GM19193 (cell line): ENCODE results near the gene PCYT2.
A peak's percentile ranks its signal among the peaks of the same experiment; 100 is the strongest.

Experiments
- POLR2A ChIP-seq: IDR thresholded peaks from 4 replicates; pipeline ENCODE4 v1.6.1; 2011; ENCODE audit not compliant: insufficient read depth, insufficient read length; ENCODE audit errors: extremely low read depth

Gene PCYT2

DNA sequence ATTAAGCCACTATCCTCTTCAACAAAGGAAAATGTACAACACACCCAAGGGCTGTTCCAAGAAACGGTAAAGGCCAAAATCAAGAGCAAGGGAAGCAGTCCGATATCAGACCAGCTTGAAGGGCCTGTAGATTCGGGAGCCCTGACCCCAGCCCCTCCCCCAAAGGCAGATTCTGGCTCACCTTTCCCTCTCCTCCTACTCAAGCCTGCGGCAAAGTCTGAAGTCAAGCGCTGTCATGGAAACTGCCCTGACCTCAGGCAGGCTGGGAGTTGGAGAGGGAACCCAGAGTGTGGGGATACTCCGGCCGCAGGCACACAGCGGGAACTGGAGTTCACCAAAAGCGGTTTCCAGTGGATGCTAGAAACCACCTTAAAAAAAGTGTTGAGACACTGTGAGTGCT, 21.6 kb downstream of the PCYT2 start:
- no peak for TF ChIP-seq POLR2A

DNA sequence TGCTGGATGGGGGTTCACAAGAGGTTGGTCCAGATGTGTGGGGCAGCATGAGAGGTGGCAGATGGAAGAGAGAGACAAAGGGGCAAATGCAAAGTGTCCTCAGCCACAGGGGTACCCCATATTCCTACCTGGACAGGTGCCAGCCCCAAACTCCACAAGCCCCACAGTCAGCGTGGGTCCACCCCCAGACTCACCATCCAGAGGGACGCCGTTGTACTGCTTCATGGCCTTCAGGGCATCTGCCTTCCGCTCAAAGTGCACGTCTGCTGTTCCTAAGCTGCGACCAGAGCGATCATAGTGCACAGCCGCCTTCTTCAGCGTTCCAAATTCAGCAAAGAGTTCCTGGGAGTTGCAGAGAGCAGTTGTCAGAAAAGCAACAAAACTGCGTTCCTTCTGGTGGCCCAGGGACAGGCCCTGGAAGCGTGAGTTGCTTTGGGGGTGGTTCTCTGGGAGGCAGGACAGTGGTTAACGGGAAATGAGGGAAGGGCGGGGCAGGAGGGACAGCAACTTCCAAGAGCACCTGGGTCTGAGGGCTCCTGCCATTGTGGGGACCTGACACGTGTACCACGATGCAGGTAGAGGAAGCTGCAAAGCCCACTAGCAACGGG, 22.1 kb downstream of the PCYT2 start:
- no peak for TF ChIP-seq POLR2A

DNA sequence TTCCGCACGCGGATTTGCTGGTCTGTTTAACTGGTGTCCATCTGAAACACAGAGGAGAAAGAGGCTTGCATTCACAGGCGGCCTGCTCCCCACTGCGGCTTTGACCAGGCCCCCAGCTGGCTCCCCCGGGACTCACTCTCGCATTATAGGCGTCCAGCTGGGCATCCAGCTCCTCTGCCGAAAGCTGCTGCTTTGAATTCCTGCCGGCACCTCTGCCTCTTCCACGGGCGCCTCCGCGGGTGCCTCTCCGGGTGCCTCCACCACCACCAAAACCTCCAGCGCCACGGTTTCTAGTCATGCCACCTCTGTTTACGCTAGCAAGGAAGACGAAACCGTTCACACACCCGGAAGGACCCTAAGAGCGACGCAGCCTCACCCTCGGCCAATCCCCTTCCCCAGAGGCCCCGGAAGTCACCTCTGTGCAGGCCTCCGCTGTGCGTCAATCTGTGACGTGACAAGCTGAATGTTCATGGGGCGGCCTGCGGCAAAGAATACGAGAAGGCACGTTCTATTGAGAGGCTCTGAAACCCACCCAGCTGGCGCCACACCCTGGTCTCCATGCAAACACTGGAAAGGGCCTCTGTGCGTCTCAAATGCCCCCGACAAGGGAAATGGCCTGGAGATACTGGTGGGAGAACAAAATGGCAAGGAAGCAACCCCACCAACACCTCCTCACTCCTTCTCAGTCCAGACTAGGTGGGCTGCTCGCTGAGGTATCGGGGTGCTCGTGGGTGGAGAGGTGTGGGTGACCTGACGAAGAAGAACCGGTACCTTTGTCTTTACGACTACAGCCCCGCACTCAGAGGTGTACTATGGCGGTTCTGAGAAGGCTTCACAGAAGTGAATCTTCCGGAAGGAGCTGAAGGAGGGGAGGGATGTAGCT, 22.9 kb downstream of the PCYT2 start:
- TF ChIP-seq POLR2A = no peak

DNA sequence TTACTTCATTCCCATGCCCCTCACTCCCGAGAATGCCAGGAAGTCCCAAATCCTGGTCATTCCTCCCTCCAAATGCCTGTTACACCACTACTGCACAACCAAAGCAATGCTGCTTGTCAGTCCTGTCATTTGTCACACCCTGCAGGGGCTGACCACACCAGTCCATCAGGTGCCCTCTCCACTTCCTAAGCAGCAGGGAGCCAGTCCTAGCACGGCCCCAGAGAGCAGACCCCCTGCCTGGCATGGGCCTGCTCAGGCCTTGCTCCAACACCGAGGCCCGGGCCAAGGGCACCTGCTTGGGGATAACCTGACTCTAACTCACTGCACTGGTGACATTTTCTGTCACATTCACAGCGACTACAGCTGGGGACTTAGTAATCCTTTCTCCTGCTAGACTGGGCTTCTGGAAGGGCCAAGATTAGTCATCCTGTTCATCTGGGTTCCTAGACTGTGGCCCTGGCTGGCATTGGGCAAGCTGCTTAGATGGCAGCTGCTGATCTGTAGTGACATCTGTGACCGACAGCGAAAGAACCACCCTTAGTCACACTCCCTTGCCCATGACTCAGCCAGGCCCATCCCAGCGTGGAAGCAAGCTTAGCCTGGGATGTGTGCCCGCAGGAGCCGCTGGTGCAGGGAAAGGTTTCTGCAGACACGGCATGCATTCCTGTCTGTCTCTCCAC, 25.2 kb downstream of the PCYT2 start:
- no peak for TF ChIP-seq POLR2A

DNA sequence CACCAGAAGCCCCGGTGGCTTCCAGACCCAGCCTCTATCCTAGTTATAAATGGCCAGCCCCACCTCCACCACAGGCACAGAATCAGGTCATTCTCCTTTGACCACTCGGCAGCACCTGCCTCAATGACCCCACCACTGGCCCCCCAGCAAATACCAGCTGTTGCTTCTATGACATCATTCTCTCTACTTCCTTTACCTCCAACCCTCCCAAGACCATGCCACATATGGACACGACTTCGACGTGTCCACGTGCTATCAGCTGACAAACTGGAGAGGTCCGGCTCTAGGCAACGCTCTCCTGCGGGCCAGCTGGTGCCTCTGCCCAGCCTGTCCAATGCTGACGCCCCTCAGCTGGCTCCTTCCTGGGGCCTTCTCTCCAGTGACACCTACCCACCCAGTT, 25.7 kb downstream of the PCYT2 start:
- TF ChIP-seq POLR2A = no peak

DNA sequence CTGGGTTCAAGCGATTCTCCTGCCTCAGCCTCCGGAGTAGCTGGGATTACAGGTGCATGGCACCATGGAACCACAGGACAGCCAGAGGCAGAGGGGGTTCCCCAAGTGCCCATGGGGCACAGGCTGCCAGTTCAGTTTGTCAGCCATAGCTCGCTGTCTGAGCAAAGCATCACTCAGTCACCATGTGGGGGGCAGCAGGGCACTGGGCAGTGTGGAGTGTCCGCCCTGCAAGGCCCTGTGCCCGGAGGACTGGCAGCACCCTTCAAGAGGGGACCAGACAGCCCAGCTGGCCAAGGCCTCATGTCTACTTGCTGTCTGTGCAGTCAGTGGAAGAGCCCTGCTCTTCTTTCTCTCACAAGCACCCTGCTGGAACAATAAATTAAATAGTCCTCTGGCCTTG, 26.2 kb downstream of the PCYT2 start:
- no peak for TF ChIP-seq POLR2A

DNA sequence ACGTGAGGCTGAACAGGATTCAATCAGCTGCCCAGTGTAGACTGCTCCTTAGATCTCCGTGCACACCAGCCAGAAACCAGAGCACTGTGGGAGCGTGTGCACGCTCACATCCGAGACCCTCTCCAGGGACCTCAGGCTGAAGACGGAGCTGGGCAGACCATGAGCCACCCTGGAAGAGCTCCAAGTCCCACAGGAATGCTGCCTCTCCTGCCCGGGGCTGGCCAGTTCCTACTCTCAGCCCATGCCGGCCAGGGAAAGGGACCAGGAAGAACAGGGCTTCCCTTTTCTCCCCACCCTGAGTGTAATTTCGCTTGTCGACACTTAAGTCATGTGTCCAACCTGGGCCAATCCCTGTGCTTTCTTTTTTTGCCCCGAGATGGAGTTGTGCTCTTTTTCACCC, 26.7 kb downstream of the PCYT2 start:
- no peak for TF ChIP-seq POLR2A

DNA sequence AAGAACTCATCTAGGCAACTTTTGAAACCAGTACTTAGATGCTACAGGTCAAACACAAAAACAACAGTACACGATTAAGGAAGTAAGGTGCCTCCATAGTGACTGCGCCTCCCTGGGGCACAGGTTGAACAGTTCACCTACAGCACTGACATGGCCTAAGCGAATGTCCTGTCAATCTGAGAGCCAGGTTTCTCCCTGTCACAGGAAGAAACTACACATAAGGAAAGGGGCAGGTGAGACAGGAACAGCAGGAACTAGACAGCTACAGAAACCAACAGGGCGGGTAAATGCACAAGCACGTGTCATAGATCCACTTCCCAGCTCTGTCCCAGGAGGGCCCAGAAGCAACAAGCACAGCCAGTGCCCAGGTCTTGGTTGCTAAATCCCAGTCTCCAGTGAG, 32.1 kb downstream of the PCYT2 start:
- no peak for TF ChIP-seq POLR2A

DNA sequence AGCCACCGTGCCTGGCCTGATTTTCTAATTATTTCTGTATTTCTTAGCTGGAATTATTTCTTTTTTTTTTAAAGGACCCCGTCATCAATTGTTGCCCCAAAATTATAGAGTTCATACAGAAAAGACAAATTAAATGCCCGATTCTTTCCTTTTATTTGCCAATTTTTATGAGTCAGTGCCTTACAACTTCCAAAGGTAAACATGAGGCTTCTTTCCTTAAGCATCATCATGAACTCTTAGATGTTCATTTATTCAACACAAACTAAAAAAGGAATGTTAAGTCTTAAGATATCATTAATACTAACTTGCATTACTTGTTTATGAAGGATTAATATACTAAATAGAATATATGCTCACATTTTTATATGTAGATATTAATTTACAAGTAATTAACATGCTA, 32.9 kb downstream of the PCYT2 start:
- no peak for TF ChIP-seq POLR2A

DNA sequence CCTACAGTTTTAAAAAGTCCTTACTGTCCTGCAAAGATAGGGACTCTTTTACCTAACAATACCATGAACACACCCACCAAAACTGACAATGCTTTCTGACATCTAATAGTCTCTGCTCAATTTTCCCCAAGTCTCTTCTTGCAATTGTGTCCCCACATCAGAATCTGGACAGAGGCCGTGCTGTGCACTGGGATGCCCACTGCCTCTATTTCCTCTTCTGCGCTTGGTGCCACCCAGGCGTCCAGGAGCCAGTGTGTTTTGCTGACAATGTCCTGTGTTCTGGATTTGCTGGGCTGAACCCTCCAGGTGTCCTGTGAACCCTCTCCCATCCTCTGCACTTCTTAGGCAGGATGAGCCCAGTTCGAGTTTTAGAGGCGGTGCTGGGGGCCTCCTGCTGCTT, 33.6 kb downstream of the PCYT2 start:
- TF ChIP-seq POLR2A = no peak

DNA sequence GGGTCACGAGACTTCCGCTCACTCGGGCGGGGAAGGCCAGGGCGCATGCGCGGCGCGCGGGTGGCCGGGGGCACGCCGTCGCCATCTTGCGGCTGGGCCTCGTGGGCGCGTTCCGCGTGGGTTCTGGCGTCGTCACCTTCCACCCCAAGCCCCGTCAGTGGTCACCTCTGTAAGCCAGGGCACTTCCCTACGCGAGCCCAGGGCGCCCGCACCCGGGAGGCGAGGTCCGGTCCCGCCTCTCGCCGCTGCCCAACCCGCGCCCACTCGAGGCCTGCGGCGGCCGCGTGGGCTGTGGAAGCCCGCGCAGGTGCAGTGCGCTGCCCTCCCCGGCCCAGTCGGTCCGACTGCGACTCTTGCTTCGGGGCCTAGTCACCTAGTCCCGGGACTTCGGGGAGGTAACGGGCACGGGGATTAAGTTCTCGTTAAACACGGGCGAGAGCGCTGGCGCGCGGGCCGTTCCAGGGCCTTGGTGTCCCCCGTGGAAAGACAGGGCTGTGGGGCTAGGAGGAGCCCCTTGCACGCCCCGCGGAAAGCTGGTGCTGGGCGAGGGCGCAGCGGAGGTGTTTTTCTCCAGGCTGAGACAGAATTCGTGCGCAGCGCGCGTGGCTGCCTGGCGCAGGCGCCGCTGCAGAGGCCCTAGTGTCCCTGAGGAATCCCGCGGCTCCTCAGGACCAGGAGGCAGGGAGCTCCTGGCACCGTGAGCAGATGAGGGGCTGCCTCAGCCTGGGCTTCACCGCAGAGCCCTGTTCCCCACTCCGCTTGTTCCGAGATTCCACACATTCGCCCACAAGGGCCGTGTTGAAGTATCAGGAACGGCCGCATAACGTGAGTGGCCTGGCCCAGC, 39.6 kb downstream of the PCYT2 start:
- peak; percentile 83 for TF ChIP-seq POLR2A

DNA sequence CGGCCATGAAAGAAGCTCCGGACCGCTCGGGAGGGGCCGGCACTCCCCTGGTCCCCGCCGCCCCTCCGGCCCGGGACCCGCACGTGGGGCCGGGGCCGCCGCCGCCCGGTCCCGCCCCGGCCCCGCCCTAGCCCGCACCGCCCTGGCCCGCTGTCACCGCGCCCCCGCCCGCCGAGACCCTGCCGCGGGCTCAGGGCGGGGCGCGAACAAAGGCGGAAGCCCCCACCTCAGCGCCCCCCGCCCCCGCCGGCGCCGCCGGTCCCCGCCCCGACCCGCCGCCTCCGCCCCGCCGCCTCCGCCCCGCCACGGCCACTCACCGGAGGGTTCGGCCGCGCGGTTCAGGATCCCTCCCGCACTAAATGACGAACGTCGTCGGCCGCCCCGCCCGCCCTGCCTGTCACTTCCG, 40.2 kb downstream of the PCYT2 start, which contains the start of gene ARHGDIA:
Gene ARHGDIA (minus strand): TSS at position 357 of the 406 bp plus-strand sequence. CDS start 1,407 bp downstream, outside the sequence.
- TF ChIP-seq POLR2A = no peak

DNA sequence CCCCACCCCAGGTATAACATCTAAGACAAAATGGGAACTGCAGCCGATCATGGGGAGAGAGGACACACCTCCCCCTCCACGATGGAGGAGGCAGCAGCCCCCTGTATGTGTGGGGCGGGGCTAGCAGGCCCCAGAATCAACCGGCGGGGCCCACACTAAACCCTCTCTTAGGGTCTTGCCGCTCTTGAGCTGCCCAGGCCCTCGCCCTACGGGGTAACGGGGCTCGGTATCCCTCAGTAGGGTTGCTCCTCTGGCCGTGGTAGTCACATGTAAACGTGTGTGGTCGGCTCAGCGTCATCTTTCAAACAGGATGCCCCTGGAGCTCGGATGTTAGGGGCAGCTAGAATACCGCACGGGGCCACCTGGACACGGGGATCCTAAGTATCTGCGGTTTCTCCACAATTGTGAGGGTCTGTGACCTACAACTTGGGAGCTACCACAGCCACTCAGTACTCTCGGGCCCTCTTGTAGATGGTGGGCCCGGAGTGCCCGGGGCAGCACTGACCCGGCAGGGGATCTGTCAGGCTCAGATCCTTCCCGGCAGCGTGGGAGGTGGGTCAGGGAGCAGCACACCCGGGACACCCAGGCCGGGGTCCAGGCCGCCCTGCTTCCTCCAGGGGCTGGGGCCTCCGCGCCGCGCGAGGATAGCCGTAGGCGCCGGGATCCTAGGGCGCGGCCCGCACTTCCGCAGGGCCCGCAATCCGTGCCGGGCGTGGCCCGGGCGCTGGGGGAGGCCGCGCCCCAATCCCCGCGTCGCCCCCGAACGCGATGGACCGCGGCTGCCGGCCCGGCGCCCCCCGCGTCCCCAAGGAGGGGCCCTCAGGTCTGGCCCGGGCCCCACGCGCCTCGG, 40.8 kb downstream of the PCYT2 start:
- no peak for TF ChIP-seq POLR2A

DNA sequence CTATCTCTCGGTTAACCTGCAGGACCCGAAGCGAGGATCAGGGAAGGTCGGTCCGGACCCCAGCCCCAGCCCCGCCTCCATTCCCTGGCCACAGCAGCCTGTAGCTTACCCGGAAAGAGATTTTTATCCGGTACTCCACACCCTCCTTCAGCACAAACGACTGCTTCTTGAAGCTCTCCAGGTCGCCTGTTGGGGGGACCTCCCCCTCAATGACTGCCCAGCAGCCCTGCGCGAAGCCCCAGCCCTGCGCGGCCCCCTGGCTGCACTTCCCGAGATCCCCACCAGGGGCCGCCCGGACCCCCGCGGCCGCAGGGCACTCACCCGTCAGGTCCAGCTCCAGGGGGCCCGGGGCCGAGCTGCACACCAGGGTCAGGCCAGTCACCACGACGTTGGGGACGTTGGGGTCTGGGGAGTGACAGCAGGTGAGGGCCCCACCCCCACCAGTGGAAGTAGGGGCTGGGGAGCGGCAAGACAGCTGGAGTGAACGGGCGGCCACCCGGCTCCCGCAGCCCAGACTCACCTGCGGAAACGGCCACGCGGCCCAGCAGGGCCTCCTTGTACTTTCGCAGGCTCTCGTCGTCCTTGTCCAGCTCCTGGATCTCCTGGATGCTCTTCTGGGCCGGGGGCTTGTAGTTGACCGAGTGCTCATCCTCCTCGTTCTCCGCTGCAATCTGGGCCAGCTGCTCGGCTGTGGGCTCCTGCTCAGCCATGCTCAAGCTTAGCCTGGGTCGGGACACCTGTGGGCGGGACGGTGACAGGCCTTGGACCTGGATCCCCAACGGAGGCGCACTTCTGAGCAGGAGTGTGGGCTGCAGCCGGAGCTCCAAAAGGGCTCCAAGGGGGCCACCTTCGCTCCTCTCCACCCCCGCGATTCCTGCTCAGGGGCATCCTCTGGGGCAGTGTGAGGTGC, 41.7 kb downstream of the PCYT2 start:
- peak; percentile 42 for TF ChIP-seq POLR2A
